Posterior cingulate gyrus (tissue), 11 donors: ENCODE measurements around the gene SLX1A.
"Not testable (repeated sequence)": the region's sequence is repeated elsewhere in the genome, so short reads cannot be mapped to it uniquely, and the experiment has no call there.

Source experiments
- DNase-seq, 10 donors: peaks; one replicate each; pipeline versions ENCODE4 v3.0.0 to v3.0.0-alpha.2; 2020 to 2021; ENCODE audit warnings: mixed read lengths in 3 of 10
- intact Hi-C: fragments of 100-400 bp; cut with DNase I; formaldehyde crosslinking; loops from one replicate; pipeline ENCODE4 v1.15.1; 2023

Gene SLX1A

GRCh38 chr16:30207063-30207704 lies 13.5 kb downstream of the SLX1A start:
- intact Hi-C loops, result not testable (repeated sequence)

GRCh38 chr16:30209032-30209431 lies 15.4 kb downstream of the SLX1A start:
- DNase-seq, result peak in 2 of 10 donors; percentile 14 to 30
- intact Hi-C loops, result not testable (repeated sequence)

More at GRCh38 chr16:30207063-30207704, 13.5 kb downstream of the SLX1A start:
- DNase-seq, result not testable (repeated sequence)

- intact Hi-C loops, DNase-seq: not testable (repeated sequence)
These were observed 17.7 kb downstream of the SLX1A start for GRCh38 chr16:30211414-30211813.

GRCh38 chr16:30217082-30217481 lies 23.4 kb downstream of the SLX1A start:
- DNase-seq, result peak in 4 of 10 donors; percentile 9 to 25 (median 12)

More at GRCh38 chr16:30217082-30217481, 23.4 kb downstream of the SLX1A start:
- intact Hi-C loops, result not testable (repeated sequence)
